ENCODE results near the gene MTTP. TPM values are rescaled to one million over a fixed set of nuclear protein-coding genes. Genes with fewer than 3 reads are reported as not detected.

The MTTP gene
- total and polyA plus RNA-seq, 2 experiments from 2014 or later, result 40.1 to 92.2 TPM

DNA sequence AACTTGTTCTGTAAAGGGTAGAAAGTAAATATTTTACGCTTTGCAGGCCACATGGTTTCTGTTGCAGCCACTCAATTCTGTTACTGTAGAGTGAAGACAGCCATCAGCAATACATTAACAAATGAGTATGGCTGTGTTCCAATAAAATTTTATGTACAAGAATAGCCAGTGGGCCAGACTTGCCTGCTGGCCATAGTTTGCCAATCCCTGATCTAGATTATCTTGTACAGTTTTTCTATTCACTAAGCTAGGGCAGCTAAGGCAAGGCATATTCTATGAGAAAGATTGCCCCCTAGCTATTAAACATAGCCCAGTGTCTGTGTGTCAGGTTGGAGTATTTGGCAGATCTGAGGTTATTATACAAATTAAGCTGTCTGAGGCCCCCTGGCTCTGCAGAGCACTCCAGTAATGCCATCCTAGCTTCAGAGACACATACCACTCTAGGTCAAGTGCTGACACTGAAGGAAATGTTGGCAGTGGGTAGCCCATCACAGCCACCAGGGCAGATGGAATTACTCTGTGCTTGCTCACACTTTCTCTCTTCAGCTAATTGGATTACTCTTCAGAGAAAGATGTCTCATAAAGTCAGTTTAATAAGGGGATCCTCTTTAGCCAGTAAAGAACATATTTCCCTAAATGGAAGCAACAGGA, 40.7 kb downstream of the MTTP start:
- no peaks in the 10 kb centered on the region for H3K4me1 ChIP-seq (ENCODE audit: insufficient read depth)
- H3K36me3 ChIP-seq (replicated peaks; ENCODE audit: insufficient read depth, low read depth), result no peaks in the 10 kb centered on the region
- TF ChIP-seq, protein P1, sequence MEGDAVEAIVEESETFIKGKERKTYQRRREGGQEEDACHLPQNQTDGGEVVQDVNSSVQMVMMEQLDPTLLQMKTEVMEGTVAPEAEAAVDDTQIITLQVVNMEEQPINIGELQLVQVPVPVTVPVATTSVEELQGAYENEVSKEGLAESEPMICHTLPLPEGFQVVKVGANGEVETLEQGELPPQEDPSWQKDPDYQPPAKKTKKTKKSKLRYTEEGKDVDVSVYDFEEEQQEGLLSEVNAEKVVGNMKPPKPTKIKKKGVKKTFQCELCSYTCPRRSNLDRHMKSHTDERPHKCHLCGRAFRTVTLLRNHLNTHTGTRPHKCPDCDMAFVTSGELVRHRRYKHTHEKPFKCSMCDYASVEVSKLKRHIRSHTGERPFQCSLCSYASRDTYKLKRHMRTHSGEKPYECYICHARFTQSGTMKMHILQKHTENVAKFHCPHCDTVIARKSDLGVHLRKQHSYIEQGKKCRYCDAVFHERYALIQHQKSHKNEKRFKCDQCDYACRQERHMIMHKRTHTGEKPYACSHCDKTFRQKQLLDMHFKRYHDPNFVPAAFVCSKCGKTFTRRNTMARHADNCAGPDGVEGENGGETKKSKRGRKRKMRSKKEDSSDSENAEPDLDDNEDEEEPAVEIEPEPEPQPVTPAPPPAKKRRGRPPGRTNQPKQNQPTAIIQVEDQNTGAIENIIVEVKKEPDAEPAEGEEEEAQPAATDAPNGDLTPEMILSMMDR (IDR thresholded peaks at IDR 0.05; ENCODE audit: poor library complexity), result no peak
- TF ChIP-seq EZH2 (IDR thresholded peaks at IDR 0.05; ENCODE audit: borderline replicate concordance), result no peak
- TF ChIP-seq EZH2phosphoT487 (IDR thresholded peaks at IDR 0.05; ENCODE audit: low read depth, severe bottlenecking, unreplicated experiment), result no peak
- H2AFZ ChIP-seq, result no peak overlapping the region
- DNase-seq (ENCODE audit: low spot score), result no peak
- WGBS (ENCODE audit: low lambda C conversion rate, missing lambda C conversion rate), result 96% methylated on average over 1 of the region's 1 CpG
- H3K4me3 ChIP-seq, result no peak overlapping the region
- H4K20me1 ChIP-seq (ENCODE audit: insufficient read depth, poor library complexity, severe bottlenecking), result no peaks in the 10 kb centered on the region
- no peak overlapping the region for H3K4me2 ChIP-seq
- H3K9me3 ChIP-seq (ENCODE audit: low read depth), result no peaks in the 10 kb centered on the region
- H3K9me2 ChIP-seq (replicated peaks; ENCODE audit: insufficient read depth), result no peaks in the 10 kb centered on the region
- H3K27ac ChIP-seq, result no peak overlapping the region
- H3K79me2 ChIP-seq, result no peaks in the 10 kb centered on the region
- H3K27me3 ChIP-seq, result no peaks in the 10 kb centered on the region

- no peak overlapping the region for H3K4me3 ChIP-seq
- no peaks in the 10 kb centered on the region for H3K4me1 ChIP-seq (ENCODE audit: insufficient read depth)
- H3K36me3 ChIP-seq (replicated peaks; ENCODE audit: insufficient read depth, low read depth), result no peaks in the 10 kb centered on the region
- no peaks in the 10 kb centered on the region for H3K9me2 ChIP-seq (replicated peaks; ENCODE audit: insufficient read depth)
- H3K27ac ChIP-seq, result no peak overlapping the region
- no peaks in the 10 kb centered on the region for H3K79me2 ChIP-seq
- H3K27me3 ChIP-seq, result no peaks in the 10 kb centered on the region
- H4K20me1 ChIP-seq (ENCODE audit: insufficient read depth, poor library complexity, severe bottlenecking), result no peaks in the 10 kb centered on the region
- 95% methylated on average over 1 of the region's 1 CpG for WGBS (ENCODE audit: low lambda C conversion rate, missing lambda C conversion rate)
- no peaks in the 10 kb centered on the region for H3K9me3 ChIP-seq (ENCODE audit: low read depth)
- no peak for DNase-seq (ENCODE audit: low spot score)
- TF ChIP-seq, protein P1 (IDR thresholded peaks at IDR 0.05; ENCODE audit: poor library complexity), result no peak
- TF ChIP-seq EZH2phosphoT487 (IDR thresholded peaks at IDR 0.05; ENCODE audit: low read depth, severe bottlenecking, unreplicated experiment) (no peak), EZH2 (IDR thresholded peaks at IDR 0.05; ENCODE audit: borderline replicate concordance) (no peak)
- no peak overlapping the region for H3K4me2 ChIP-seq
- H2AFZ ChIP-seq, result no peak overlapping the region
These were observed 42.8 kb downstream of the MTTP start for GRCh38 chr4:99617374-99617773.

GRCh38 chr4:99622341-99622740, 47.7 kb downstream of the MTTP start:
- H4K20me1 ChIP-seq (ENCODE audit: insufficient read depth, poor library complexity, severe bottlenecking), result no peaks in the 10 kb centered on the region
- TF ChIP-seq, protein P1 (IDR thresholded peaks at IDR 0.05; ENCODE audit: poor library complexity), result no peak
- TF ChIP-seq EZH2phosphoT487 (IDR thresholded peaks at IDR 0.05; ENCODE audit: low read depth, severe bottlenecking, unreplicated experiment) (no peak), EZH2 (IDR thresholded peaks at IDR 0.05; ENCODE audit: borderline replicate concordance) (no peak)
- no peaks in the 10 kb centered on the region for H3K4me1 ChIP-seq (ENCODE audit: insufficient read depth)
- H3K4me3 ChIP-seq, result no peak overlapping the region
- WGBS (ENCODE audit: low lambda C conversion rate, missing lambda C conversion rate), result 100% methylated on average over 1 of the region's 1 CpG
- H3K9me3 ChIP-seq (ENCODE audit: low read depth), result no peaks in the 10 kb centered on the region
- no peaks in the 10 kb centered on the region for H3K79me2 ChIP-seq
- no peak overlapping the region for H3K4me2 ChIP-seq
- no peak for DNase-seq (ENCODE audit: low spot score)
- no peaks in the 10 kb centered on the region for H3K27me3 ChIP-seq
- no peak overlapping the region for H3K27ac ChIP-seq
- peaks cover 5% of the 10 kb centered on the region for H3K9me2 ChIP-seq (replicated peaks; ENCODE audit: insufficient read depth)
- H2AFZ ChIP-seq, result no peak overlapping the region
- no peaks in the 10 kb centered on the region for H3K36me3 ChIP-seq (replicated peaks; ENCODE audit: insufficient read depth, low read depth)

Measured in hepatocyte (in vitro differentiated cells).